Amygdala (tissue), 56 donors: ENCODE results near the gene SH3BP1.
A peak's percentile ranks its signal among the peaks of the same experiment; 100 is the strongest.
"Not testable (repeated sequence)": the region's sequence is repeated elsewhere in the genome, so short reads cannot be mapped to it uniquely, and the experiment has no call there.

ENCODE experiments used
- DNase-seq, 56 donors: peaks; one replicate each; lab custom pipeline; 2025; lab: John Stamatoyannopoulos, UW

SH3BP1 gene, protein sequence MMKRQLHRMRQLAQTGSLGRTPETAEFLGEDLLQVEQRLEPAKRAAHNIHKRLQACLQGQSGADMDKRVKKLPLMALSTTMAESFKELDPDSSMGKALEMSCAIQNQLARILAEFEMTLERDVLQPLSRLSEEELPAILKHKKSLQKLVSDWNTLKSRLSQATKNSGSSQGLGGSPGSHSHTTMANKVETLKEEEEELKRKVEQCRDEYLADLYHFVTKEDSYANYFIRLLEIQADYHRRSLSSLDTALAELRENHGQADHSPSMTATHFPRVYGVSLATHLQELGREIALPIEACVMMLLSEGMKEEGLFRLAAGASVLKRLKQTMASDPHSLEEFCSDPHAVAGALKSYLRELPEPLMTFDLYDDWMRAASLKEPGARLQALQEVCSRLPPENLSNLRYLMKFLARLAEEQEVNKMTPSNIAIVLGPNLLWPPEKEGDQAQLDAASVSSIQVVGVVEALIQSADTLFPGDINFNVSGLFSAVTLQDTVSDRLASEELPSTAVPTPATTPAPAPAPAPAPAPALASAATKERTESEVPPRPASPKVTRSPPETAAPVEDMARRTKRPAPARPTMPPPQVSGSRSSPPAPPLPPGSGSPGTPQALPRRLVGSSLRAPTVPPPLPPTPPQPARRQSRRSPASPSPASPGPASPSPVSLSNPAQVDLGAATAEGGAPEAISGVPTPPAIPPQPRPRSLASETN

DNA sequence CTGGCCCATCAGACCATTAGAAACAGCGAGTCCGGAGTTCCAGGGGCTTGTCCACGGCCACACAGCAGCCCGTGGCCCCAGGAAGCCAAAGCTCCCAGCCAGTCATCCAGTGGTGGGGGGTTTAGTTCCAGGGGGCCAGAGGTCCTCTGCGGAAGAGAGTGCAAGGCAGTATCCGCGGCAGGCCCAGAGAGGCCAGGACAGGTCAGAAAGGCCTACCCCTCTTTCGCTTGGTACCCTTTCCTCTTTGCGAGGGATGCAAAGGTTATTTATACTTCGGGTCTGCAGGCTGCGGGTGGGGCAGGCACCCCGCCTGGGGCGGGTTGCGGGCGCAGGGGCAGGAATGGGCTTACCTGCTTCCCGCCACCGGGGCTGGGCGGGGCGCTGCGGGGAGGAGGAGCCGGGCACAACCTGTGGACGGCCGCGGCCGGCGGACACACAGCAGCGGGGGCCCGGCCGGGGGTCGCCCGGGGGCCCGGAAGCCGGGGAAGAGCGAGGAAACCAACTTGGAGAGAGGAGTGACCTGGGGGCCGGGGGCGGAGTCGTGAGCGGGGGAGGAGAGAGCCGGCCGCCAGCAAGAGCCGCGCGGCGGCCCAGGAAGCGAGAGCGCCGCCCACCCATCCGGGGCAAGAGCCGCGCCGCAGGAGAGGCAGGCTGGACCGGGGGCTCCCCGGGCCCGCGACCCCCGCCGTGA is at the start of gene SH3BP1:
SH3BP1 (plus strand) TSS at position 600 of the 691 bp plus-strand sequence. CDS start 119 bp downstream, outside the sequence.
- DNase-seq: peak in 4 of 56 donors; percentile 14 to 60 (median 27)

DNA sequence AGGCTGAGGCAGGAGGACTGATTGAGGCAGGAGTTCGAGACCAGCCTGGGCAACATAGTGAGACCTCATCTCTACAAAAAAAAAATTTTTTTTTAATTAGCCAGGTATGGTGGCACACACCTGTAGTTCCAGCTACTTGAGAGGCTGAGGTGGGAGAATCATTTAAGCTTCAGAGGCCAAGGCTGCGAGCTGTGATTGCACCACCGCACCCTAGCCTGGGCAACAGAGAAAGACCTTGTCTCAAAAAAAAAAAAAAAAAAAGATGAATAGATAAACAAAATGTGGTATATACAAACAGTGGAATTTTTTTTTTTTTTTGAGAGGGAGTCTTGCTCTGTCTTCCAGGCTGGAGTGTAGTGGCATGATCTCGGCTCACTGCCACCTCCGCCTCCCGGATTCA is 48.4 kb upstream of the SH3BP1 start:
- DNase-seq: not testable (repeated sequence)

DNA sequence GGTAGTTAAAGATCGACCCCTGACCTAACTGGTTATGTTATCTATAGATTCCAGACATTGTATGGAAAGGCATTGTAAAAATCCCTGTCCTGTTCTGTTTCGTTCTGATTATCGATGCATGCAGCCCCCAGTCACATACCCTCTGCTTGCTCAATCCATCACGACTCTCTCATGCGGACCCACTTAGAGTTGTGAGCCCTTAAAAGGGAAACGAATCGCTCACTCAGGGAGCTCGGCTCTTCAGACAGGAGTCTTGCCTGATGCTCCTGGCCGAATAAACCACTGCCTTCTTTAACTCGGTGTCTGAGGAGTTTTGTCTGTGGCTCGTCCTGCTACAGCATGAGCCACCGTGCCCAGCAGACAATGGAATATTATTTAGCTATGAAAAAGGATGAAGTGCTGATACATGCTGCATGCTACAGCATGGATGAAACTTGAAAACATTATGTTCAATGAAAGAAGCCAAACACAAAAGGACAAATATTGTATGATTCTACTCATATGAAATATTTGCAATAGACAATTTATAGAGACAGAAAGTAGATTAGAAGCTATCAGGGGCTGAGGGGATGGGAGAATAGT is 47.6 kb upstream of the SH3BP1 start:
- no peak for DNase-seq

DNA sequence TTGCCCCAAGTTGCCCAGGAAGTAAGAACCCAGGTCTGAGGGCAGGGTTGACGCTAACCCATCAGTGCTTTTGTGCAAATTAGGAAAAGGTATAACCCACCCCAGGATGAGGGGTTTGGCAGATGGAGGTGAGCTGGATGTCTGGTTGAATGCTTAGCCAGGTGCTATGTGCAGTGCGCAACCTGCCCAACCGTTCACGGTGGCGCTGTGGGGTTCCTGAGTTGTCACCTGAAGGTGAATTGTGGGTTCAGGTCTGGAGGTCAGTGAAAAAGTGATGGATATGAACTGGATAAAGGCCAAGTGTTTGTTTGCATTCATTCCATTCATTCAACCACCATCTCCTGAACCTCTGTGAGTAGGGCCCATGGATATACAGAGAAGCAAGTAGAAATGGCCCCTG is 45.2 kb upstream of the SH3BP1 start:
- DNase-seq: no peak

DNA sequence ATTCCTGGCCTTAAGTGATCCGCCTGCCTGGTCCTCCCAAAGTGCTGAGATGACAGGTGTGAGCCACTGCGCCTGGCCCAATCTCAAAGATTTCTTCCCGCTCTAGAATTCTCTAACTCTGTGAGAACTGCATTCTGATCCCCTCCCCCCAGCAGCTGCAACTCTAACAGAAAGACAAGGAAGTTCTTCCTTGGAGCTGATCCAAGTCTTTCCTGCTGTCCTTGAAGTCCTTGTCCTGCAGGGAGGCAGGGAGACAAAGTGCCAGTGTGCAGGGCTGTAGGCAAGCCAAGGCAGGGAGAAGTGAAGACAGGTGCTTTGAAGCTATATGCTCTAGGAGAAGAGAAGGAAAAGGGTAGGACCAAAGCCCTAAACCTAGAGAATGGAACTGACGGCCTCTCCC is 40.3 kb upstream of the SH3BP1 start:
- peak in 3 of 56 donors; percentile 9 to 39 (median 11) for DNase-seq

DNA sequence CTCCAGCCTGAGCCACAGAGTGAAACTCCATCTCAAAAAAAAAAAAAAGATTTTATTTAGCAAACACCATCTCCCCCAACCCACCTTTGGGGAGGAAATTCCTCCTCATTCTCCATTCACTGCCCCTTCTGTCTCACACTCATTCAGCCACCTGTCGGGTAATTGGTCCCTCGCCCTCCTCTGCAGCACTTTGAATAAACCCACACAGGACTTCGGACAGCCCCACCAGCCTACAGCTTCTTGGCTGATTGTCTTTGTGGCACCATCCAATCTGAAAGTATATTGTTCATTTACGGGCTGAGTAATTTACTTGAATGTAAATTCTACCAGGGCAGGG is 38.3 kb upstream of the SH3BP1 start:
- no peak for DNase-seq

DNA sequence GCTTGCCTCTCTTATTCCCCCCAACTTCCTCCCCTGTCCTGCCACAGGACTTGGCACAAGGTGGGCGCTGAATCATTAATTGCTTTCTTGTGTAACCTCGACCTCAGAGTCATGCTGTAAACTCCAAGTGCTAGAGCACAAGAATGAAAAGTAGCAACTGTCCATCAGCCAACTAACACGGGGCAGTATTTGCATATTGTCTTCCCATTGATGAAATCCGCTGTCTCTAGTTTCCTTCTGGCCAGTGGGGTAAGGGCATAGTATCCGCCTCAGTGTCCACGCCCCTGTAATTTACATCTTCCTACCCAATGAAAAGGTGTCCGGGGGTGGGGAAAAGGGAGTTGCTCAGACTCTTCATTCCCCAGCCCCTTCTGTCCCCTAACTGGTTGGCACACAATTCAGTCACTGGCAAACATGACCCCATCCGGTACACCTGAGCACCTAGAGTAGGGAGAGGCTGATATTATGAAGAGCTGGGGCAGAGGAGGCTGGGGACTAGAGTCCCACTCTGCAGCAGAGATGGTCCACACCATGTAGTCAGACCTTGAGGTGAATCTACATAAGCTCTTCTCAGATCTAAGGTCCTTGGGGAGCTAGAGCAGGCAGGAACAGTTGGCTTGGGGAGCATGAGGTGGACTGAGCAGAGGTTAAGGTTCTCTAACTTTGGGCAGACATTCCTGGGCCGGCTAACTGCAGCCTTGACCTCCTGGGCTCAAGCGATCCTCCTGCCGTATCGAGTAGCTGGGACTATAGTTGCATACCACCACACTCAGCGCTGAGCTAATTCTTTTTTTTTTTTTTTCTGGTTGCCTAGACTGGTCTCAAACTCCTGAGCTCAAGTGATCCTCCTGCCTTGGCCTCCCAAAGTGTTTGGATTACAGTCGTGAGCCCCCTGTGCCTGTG is 37.7 kb upstream of the SH3BP1 start:
- DNase-seq: no peak

DNA sequence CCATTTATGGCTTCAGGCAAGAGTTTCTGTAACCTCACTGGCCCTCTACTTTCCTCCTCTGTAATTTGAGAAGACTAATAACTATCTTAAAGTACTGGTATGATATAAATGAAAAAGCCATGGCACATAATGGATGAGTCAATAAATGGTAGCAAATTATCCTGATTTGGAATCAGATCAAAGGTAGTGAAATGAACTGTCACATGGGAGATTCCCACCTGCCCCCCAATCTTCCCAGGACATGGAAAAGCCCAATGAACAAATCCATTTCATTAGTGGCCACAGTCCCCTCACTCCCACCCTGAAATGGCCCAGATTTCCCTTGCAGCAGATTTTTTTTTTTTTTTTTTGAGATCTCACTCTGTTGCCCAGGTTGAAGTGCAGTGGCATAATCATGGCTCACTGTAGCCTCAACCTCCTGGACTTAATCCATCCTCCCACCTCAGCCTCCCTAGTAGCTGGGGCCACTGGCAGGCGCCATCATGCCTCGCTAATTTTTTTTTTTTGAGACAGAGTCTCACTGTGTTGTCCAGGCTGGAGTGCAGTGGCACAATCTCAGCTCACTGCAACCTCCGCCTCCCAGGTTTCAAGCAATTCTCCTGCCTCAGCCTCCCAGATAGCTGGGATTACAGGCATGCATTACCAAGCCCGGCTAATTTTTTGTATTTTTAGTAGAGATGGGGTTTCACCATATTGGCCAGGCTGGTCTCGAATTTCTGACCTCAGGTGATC is 36.8 kb upstream of the SH3BP1 start:
- not testable (repeated sequence) for DNase-seq

DNA sequence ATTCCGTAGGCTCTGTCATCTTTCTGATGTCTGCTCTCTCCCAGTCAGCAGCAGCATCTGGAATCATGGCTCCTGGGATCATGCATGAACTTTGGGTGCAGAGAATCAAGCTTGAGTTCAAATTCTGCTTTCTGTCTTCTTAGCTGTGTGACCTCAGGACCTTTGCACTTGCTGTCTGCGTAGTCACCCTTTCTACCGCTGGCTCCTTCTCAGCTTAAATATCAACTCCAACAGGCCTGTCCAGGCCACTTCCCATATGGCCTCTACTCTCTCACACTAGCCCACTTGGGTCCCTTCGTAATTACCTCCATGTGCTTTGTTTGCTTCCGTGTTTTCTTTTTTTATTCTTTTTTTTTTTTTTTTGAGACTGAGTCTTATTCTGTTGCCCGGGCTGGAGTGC is 35.4 kb upstream of the SH3BP1 start:
- DNase-seq: no peak

DNA sequence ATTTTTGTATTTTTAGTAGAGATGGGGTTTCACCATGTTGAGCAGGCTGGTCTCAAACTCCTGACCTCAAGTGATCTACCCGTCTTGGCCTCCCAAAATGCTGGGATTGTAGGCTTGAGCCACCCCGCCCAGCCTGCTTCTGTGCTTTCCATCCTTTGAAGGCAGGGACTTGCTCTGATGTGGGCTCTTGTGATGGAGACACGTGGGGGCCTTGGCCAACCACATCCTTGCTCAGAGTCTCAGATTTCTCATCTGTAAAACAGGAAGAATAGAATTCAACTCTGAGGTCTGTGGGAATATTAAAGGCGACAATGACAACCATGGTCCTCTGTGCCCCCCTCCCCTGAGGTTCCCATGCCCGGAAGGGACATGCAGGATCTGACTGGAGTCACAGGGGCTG is 34.6 kb upstream of the SH3BP1 start:
- DNase-seq: no peak

DNA sequence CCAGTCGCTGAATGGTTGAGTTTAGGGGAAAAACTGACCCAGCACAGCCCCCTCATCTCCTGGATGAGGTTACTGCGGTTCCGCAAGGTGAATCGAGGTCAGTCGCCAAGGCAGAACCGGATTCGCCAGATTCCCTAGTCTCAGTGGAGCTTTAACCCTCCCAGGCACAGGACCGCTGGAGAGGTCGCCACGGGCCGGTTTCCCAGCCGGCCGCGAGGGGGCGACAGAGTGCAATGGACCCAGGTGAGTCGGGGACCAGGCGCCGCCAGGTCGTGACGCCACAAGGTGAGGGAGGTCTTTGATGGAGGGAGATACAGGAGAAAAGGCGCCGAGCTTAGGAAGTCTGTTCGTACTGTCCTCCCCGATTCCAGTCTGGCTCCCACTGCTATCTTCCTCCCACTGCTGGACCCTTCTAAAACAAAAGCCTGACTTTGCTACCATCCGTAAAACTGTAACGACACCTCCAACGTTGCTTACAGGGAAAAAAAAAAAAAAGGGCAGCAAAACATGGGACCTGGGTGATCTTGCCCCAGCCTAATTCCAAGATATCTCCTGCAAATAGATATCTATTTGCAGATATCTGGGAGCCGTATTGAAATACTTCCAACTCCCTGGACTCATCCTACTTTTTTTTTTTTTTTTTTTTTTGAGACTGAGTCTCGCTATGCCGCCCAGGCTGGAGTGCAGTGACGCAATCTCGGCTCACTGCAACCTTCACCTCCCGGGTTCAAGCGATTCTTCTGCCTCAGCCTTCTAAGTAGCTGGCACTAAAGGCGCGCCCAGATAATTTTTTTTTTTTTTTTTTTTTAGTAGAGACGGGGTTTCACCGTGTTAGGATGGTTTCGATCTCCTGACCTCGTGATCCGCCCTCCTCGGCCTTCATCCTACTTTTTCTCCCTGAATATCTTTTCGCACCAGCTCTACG is 32.2 kb upstream of the SH3BP1 start:
- DNase-seq: peak in 46 of 56 donors; percentile 9 to 83 (median 56)

DNA sequence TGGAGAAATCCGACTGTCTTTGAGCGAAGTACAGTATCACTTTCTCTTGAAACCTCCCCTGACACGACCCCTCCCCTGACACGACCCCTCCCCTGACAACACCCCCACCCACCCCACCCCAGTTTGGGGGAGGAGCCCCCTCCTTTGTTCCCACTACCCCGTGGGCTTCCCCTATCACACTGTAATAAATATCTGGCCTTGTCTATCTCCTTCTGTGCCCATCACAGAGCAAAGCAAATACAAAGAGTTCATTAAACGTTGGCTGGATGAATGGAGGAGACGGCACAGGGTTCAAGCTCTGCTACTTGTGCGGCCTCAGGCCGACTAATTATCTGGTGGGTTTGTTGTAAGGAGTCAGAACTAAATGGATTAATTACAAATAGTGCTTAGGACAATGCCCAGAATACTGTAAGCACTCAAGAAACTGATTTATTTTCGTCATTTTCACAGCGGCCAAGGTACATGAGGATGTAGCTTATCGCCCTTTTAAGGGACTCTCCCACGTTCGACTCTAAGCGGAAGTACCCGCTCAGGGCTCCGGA is 31.5 kb upstream of the SH3BP1 start:
- DNase-seq: no peak

DNA sequence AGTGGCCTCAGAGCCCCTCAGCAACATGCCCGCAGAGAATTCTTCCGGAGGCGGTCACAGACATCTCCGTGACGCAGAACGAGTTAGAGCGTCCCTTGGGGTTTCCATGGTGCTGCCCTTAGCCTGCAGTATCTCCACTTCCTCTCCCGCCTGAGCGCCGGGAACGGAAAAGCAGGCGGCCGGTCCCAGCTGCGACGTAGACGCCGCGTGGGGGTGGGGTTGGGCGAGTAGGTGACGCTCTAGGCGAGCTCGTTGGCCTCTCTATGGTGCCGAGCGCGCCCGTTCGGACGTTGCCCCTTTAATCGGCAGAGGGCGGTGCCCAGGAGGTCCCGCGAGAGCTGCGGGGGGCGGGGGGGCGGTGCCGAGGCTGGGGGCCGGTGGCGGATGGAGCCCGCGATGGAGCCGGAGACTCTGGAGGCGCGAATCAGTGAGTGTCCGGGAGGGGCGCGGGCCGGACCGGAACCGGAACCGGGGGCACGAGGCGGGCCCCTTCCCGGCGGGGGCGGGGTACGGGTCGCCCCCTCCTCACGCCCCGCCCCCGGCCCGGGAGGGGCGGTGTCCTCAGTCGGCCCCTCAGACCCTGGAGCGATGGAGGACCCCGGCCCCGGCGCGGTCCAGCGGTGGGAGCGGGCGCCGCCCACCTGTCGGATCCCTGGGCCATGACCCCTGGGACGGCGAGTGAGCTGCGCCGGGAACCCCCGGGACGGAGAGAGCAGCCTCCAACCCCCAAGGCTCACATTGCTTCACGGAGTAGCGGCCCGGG is 30.8 kb upstream of the SH3BP1 start, which contains the start of gene GGA1:
GGA1 (plus strand) TSS at position 358 of the 763 bp plus-strand sequence; CDS start at position 385, 27 bp downstream.
- peak; percentile 78 to 100 (median 95) for DNase-seq

DNA sequence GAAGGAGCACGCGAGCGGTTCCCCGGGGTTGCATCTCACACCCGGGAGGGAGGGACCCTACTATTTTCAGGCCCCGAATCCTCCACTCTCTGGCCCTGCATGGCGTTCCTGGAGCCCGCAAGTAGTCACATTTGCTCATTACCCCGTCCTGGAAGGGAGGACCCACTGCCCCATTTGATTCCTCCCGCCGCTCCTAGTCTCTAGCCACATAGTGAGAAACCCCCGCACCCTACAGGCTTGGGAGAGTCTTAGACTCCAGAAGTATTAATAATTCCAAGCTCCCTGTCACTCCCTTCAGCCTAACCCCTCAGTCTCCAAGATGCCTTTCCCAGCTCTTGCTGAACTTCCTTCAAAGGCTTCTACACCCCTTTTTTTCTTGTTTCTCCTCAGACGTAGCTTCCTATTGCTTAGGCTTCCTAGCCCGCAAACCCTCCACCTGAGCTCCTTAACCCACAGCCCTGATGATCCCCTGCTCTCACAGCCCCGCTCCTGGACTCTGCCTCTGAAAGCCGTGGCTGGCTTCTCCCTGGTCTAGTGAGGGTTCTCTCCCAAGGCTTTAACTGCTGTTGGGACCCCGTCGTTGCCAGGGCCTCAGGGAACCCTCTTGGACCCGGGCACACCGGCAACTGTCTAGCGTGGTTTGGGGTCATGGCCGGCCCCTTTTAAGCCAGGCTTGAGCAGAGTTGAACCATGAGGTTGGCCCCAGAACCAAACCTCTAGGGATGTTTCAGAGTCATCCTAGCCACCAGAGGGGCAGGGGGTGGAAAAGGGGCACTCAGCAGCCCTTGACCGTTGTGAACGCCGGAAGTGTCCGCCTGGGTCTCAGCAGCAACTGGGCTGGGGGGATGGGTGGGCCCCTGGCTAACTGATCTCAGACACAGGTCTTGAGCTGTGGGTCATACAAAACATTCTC is 30.0 kb upstream of the SH3BP1 start:
- DNase-seq: peak in 4 of 56 donors; percentile 29 to 53 (median 51)

DNA sequence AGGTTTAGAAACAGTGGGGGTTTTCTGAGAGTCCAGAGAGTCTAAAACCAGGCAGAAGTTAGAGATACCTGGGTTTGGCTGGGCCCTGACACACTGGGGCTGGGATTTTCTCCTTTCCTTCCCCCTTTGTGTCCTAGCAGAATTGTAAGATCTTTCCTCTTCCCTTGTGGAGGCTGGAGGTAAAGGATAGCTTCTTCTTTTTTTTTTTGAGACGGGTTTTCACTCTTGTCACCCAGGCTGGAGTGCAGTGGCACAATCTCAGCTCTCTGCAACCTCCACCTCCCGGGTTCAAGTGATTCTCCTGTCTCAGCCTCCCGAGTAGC is 29.4 kb upstream of the SH3BP1 start:
- DNase-seq: not testable (repeated sequence)
